HG03439 (cell line): ENCODE results near the gene ZNF691.
"Not testable (repeated sequence)": the region's sequence is repeated elsewhere in the genome, so short reads cannot be mapped to it uniquely, and the experiment has no call there.

Source experiments
- ATAC-seq: cut with Tn5 transposase; IDR thresholded peaks from one replicate; pipeline ENCODE4 v1.9.1; 2021; ENCODE audit warnings: mild to moderate bottlenecking, moderate library complexity; ENCODE audit not compliant: unreplicated experiment

ZNF691 gene, protein sequence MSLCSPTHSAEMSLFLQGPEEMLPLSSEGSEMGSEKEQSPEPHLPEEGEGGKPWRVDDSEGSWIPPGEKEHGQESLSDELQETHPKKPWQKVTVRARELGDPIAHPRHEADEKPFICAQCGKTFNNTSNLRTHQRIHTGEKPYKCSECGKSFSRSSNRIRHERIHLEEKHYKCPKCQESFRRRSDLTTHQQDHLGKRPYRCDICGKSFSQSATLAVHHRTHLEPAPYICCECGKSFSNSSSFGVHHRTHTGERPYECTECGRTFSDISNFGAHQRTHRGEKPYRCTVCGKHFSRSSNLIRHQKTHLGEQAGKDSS

DNA sequence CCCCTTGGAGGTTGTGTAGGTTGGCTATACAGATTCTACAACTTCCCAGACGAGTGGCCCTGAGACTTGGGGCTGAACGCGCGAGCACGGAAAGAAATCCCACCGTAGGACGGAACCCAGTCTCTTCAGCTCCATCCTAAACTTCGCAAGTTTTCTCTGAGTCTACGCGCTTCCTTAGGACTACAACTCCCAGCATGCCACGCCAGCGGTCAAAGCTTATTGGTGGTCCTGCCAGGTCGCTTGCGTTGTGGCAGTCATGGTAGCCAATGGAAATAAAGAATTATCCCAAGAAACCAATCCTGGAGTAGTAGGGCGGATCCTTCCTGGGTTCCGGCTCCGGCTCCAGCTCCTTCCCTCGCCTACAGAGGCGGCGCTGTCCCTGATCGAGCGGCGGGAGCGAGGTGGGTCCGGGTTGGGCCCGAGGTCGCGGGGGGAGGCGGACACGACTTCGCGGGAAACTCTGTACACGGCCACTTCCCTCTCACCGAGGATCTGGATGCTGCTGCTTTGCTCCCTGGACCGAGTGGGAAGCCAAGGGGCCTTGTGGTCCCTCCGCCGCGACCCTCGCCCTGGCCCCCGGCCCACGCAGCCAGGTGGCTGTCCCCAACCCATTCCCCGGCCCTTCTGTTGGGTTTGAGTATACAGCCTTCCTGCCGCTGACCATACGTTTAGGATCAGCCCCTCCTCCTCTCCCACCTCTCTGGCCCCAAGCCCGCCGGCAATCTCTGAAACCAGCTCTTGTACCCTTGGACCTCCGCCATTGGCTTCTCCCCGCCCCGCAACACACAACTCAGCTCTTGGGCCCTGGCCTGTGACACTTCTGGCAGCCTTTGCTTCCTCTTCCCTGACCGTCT, at the start of gene ZNF691:
ZNF691 (plus strand) TSS at position 357 of the 854 bp plus-strand sequence. CDS start 3,046 bp downstream, outside the sequence.
- peak; percentile 93 for ATAC-seq

DNA sequence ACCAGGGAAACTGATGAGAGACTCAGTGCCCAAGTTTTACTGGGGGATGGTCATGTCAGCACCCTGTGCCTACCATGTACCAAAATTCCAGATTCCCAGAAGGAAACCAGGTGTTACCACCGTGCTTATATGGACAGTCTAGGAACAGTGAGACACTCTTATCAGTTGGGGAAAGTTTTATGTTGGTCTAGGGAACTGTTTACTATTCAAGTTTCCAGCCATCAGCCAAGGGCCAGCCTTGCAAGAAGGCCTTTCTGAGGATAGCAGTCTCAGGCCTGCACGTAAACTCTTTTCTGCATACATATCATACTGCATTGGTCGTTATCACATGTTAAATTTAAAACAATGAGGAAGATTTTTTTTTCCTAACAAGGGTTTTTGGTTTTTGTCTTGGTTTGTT, 49.0 kb upstream of the ZNF691 start:
- ATAC-seq = no peak

DNA sequence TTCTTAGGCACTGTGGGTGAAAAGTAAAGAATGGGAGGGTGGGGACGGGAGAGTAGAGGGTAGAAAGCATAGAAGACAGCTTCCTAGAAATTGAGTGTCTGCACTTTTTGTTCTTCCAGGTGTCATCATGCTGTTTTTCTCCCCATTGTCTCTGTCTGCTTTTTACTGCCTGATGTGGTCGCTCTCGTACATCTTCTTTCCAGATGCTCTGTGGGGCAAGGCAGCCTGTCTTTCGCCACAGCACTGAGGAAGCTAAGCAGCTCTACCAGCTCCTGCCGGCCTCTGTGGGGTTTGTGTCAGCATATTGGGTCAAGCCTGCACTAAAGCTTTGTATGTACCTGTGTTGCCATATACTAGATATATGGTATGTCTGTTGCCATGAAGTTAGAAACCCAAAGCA, 48.4 kb upstream of the ZNF691 start:
- ATAC-seq = no peak

DNA sequence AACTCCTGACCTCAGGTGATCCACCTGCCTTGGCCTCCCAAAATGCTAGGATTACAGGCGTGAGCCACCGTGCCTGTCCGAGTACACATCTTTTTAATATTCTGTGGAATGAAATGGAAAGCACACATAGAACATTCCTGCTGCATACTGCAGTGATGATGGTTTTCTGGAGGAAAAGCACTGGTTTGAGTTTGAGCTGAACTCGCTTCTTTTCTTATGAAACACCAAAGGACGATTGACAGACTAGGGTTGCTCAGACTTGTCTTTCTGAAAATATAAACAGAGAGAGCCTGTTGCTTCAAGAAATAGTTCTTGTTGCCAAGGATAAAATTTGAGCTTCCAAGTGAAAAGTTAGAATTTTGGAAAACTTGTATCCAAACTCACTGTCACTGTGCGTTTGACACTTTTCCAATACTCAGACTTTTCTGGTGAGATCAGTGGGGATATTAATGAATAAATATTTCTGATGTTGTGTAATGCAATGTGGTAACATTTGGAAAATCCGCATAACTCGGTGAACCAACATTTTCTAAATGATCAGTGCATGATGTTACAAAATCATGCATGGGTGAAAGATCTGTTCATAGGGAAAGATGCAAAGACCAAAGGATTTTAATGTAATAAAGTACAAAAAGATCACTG, 44.5 kb upstream of the ZNF691 start:
- ATAC-seq = no peak

DNA sequence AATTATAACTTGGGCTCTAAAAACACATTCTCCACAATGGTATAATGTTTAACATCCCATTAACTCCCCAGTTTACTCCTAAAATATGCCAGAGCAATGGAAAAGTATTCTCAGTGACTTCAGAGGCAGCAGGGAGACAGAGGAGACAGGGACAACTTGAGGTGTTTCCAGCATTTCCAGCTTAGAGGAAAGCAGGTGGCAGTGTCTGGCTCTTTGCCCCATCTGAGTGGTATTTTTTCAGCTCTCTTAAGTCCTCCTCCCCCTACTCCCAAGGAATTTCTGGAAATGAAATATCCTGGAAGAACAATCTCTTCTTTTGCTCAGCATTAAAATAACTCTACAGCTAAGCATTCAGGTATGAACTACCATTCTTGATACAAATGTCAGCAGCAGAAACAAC, 40.2 kb upstream of the ZNF691 start:
- ATAC-seq = no peak

DNA sequence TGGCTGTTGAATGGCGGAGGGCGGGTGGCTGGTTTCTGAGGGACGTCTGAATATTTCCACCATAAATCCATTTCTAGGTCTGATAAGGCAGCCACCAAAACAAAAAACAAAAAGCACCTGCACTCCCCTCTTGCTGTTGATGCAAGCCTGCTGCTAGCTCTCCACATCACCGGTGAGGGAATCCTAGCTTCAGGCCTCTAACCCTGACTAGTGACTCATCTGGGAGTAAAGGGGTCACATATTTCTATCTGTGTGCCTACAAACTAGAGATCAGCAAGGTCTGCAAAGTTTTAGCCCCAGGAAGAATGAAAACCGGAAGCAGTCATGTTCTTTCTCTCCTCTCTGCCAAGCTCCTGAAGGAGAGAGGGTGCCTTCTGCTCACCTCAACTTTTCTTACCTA, 39.8 kb upstream of the ZNF691 start:
- no peak for ATAC-seq

DNA sequence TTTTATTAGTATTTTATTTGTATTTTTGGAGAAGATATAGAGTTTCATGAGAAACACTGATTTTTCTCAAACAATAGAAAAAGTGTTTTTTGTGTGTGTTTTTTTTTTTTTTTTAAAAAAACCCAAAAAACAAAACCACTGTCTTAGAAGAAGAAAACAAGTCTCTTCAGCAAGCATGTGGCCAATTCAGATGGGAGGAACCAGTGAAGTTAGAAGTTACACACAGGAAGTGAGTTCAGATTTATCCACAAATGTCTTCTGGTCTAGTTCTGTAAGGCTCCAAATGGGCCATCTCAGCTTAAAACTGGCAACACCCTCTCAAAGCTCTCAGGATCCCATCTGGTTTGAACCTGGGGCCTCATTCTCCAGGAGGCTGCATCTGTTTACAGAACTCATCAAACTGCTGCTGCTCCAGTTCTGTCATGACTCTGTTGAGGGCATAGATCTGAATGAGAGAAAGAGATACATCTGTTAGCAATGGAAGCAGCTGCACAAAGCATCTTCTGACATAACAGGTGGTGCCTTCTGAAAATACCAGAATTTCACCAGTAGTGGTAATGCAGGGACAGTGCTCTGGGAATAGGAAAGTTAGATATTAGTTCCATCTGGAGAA, 39.3 kb upstream of the ZNF691 start:
- ATAC-seq = no peak

DNA sequence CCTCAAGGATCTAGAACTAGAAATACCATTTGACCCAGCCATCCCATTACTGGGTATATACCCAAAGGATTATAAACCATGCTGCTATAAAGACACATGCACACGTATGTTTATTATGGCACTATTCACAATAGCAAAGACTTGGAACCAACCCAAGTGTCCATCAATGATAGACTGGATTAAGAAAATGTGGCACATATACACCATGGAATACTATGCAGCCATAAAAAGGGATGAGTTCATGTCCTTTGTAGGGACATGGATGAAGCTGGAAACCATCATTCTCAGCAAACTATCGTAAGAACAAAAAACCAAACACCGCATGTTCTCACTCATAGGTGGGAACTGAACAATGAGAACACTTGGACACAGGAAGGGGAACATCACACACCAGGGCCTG, 31.6 kb upstream of the ZNF691 start:
- not testable (repeated sequence) for ATAC-seq

DNA sequence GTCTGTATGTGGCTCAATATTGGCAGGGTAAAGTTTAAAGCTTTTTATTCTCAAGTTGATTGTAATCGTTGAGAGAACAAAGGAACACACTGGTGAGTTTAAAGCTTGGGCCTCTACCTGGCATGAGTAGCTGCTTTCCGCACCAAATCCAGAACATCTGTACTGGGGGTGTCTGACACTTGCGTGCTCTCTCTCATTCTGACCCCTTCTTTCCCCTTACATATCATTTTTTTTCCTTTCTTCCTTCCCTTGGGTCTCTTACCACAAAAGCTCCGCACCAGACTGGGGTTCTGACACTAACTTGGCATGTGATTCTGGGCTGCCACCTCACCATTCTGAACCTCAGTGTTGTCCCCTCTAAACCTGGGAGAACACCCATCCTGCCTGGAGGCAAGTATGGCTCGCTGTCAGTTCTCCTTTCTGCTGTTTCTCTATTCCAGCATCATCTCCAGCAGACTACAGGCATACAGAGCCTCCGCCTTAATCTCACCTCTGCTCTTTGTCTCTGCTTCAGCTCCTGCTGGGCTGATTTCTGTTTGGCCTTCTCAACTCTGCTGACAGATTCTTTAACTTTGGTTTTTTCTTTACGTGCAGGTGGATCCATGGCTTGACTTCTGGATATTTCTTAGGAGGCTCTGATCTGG, 30.4 kb upstream of the ZNF691 start:
- ATAC-seq = no peak

DNA sequence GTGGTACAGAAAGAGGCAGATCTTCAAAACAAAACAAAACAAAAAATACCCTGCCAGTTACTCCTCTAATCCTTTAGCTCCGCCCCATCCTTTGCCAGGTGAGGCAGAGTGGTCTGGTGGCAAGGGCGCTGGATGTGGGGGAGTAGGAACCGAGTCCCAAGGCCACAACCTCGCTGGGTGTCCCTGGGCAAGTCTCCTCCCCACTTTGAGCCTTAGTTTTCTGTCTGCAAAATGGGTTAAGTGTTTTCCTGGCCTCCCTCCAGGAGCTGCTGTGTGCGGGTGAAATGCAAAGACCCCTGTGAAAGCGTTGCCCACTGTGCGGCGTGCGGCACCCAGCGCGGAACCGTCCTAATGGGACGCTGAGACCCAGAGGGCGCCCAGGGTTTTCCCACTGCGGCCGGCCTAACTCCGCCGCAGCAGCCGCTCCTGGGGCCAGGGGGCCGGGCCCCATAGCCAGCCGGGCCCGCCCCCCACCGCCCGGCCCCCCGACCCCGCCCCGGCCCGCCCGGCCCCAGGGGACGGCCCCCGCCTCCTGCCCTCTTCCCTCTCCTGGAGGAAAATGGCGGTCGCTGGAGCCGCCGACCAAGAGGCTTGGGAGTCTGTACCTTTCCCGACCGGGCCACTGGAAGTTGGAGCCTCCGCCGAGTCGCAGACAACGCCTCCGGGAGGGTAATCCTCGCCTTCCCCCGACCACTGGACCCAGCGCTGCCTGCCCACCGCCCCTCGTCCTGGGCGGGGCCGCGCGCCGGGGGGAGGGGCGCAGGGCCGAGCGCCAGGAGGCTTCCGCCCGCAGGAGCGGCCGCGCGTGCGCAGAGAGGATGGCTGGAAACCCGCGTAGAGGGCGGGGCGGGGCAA, 29.6 kb upstream of the ZNF691 start, which contains the start of the genes ERMAP and SVBP:
ERMAP (plus strand) TSS at position 538 of the 855 bp plus-strand sequence. CDS start 13,327 bp downstream, outside the sequence.
SVBP (minus strand) TSS at position 813 of the 855 bp plus-strand sequence. CDS start 853 bp downstream, outside the sequence.
- ATAC-seq = peak; percentile 92

DNA sequence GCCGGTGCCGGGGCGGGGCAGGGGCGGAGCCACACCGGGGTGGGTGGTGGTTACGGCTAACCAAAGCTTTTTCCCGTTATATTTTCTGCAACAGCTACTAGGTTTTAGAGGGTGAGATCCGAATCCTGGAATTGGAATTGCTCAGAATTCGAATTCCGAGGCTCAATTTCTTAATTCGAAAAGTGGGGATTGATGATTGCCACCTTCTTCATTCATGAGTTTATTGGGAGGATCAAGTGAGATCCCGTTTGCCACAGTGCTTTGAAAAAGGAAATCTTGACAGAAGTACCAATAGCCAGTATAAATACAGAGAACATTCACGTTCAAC, 29.0 kb upstream of the ZNF691 start:
- no peak for ATAC-seq

DNA sequence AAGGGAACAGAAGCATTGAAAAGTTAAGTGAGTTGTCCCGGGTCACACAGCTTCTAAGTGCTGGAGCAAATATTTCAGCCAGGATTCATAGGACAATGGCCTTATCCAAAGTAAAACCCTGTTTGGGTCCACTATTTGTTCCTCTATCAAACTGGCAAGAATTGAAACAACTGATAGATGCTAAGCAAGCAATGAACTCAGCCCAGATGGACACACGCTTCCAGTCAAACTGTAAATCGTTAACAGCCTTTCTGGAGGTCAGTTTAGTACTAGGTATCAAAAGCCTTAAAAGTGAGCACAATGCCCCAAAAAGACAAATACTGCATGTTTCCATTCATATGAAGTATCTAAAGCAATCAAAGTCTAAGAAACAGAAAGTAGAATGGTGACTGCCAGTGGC, 28.4 kb upstream of the ZNF691 start:
- no peak for ATAC-seq

DNA sequence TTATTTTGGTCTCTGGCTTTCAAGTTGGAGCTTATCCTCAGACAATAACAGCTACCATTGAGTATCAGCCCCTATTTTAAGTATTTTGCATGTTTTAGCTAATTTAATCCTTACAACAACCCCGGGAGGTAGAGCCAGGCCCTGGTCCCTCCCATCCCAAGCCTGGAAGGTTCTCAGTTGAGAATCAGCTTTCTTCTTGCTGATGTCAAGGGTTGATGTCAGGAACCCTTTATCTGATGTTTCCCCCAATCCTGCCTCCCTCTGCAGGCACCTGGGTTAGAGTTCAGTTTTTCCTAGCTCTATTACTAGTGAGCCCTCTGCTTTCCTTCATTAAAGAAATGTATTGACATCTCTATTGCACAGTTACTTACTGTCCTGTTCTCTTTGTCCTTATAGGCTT, 25.6 kb upstream of the ZNF691 start:
- no peak for ATAC-seq

DNA sequence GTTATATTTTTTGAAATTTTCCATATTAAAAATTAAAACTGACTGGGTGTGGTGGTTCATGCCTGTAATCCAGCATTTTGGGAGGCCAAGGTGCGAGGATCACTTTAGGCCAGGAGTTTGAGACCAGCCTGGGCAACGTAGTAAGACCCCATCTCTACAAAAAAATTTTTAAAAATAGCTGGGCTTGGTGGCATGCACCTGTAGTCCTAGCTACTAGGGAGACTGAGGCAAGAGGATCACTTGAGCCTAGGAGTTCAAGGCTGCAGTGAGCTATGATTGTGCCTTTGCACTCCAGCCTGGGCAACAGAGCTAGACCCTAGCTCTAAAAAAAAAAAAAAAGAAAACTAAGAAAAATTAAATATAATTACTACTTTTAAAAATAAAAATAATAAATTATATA, 24.7 kb upstream of the ZNF691 start:
- no peak for ATAC-seq

DNA sequence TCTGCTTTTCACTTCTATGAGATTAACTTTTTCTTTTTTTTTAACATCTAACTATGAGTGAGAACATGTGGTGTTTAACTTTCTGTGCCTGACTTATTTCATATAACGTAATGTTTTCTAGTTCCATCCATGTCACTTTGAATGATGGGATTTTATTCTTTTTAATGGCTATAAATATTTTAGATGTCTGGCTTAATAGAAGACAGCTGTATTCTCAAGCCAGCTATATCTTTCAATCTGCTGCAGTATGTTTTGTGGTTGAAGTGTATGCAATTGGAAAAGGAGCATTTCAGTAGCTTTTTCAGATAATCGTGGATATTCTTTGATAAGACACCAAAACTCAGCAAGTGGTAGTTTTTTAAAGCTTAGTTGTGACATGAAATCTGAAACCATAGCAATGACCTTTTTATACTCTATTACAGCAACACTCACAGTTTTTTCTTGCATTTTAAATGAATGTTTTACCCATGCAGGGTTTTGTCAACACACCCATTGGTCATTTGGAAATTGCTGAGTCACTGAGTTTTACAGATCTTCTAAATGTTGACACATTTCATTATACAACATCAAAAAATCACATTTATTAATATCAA, 23.5 kb upstream of the ZNF691 start:
- ATAC-seq = no peak

DNA sequence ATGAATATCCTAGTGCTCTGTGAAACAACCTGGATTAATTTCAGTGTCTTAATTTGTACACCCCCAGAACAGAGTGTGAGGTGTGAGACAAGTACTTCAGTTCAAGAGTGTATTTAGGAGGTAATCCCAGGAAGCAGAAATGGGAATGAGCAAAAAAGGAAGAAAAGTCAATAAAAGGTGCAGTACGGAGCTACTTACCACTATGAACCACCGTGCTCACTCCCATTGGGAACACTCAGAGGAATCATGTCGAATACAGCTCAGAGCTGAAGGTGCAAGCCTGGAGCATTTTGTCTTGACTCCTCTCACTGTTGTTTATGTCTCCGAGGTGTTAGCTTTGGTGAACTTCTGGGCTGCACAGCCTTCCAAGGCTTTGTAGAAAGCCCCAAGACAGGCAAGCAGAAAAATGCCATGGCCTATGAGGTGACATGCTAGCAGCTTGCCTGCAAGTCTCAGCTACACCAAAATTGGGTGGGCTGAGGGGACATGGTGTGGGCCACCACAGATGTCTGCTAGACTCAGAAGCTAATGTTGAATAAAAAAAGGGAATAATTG, 21.9 kb upstream of the ZNF691 start:
- no peak for ATAC-seq

DNA sequence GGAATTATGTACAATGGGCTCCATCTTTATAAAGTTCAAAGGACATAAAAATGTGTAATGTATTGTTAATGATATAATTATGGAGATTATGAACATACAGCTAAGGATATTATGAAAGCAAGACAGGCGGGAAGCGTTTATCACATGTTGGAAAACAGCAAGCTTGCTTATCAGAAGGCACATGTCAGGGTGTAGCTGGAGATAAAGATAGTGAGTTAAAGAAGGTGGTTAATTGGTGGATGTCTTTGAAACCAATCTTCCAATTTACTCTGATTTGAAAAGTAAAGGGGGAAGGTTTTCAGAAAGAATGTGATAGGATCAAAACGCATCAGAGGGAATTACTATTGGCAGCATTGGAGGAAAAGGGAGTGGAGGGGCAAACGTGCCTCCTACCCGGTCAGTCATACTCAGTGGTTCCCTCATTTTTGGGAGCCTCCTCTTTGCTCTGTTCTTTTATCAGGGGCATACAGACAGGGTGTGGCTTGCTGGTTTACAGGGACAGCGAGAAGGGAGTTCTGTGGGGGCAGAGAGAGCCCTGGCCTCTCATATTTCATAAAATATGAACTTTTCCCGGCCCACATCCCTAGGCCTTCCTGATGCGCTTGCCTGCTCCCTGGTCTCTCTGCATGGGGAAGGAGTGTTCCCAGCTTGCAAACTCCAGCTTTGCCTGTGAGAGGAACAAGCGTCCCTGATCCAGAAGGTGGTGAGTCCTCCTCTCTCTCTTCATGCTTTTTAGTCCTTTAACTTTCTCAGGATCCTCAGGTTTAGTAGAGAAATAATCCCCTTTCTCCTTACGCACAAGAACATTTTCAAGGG, 21.2 kb upstream of the ZNF691 start:
- ATAC-seq = no peak

DNA sequence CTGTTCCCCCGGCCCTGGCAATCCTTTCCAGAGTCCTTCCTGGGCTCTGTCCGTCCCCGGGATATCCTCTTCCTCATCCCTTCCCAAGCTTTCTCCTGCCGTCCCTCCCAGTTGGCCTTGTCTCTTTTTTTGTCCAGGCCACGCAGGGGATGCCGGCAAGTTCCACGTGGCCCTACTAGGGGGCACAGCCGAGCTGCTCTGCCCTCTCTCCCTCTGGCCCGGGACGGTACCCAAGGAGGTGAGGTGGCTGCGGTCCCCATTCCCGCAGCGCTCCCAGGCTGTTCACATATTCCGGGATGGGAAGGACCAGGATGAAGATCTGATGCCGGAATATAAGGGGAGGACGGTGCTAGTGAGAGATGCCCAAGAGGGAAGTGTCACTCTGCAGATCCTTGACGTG, 15.8 kb upstream of the ZNF691 start:
- no peak for ATAC-seq
